Activated naive CD4-positive, alpha-beta T cell treated with anti-CD3 and anti-CD28 coated beads, Interleukin-2, amount 50 U/mL, for 16 hours (primary cell): ENCODE results near the gene VWF.
"Not testable (repeated sequence)": the region's sequence is repeated elsewhere in the genome, so short reads cannot be mapped to it uniquely, and the experiment has no call there.

ENCODE experiments used
- DNase-seq: peaks from one replicate; pipeline ENCODE4 v3.0.0-alpha.2; 2020

The VWF gene

DNA sequence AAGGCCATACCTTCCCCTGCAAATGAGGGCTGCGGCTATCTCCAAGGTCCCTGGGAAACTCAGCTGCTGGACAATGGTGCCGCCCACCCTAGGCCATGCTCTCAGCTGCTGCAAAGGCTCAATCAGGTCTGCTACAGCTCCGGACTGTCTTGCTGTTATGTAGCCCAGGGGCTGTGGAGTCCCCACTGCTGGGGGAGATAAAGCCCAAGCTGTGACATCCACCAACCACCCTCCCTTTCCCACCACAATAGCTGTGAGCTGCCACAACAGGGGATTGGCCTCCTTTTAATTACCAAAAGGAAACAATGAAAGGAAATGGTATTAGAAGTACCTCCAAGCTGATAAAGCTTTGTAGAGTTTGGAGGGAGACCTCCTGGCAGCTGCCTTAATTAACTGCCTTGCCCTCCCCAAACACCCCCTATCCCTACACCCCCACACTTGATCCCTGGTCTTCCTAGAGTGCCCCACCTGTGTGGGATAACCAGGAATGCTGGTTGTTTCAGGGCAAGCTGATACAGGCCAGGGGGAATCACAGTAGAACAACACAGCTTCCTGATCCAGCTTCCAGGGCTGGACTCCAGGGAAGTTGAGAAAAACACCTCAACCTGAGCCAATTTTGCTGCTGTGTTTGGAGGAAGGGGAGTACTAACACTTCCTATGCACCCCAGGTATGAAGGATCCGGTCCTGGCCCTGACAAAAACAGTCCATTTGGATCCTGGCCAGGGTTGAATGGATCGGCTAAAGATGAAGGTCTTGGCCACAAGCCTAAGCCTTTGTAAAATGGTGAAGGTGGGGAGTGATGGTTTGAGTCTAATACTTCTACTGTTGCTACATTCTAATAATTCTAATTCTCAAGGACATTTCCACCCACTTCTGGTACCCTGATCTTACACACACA lies at the start of gene VWF:
TSS of gene VWF (minus strand) at position 260 of the 899 bp plus-strand sequence. CDS start 1,474 bp downstream, outside the sequence.
- no peak for DNase-seq

DNA sequence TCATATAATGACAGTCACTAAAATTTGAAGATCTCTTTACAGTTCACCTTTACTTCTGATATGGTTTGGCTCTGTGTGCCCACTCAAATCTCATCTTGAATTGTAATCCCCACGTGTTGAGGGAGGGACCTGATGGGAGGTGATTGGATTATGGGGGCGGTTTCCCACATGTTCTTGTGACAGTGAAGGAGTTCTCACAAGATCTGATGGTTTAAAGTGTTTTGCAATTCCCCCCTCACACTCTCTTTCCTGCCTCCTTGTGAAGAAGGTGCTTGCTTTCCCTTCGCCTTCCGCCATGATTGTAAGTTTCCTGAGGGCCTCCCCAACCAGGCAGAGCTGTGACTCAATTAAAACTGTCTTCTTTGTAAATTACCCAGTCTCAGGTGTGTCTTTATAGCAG lies 48.4 kb upstream of the VWF start:
- DNase-seq = no peak

GRCh38 chr12:6172086-6172485 lies 47.6 kb upstream of the VWF start:
- no peak for DNase-seq

DNA sequence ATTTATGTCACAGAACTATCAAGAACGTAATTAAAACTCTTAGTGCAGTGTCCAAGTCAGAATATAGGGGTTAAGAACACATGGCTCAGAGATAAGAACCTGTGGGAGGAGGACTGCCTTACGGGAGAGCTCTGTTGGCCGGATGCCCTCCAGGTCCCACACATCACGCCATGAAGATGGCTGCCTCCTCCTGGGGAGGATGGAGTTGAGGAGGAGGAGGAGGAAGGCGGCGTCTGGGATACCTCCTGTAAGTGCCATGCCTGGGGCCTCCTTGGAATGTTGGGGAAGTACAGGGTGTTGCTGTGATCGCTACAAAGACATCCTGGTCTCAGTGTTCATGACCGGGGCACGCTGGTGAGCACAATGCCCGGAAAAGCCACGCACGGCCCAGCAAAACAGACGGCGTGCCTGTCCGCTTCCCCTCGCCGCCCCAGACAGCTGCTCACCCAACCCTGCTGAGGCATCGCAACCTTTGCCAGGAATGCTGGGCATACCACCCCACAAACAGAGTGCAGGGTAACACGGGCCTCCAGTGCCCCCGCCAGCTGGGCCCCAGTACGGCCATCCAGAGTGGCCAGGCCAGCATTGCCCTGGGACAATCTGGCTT lies 47.0 kb upstream of the VWF start:
- DNase-seq = no peak

DNA sequence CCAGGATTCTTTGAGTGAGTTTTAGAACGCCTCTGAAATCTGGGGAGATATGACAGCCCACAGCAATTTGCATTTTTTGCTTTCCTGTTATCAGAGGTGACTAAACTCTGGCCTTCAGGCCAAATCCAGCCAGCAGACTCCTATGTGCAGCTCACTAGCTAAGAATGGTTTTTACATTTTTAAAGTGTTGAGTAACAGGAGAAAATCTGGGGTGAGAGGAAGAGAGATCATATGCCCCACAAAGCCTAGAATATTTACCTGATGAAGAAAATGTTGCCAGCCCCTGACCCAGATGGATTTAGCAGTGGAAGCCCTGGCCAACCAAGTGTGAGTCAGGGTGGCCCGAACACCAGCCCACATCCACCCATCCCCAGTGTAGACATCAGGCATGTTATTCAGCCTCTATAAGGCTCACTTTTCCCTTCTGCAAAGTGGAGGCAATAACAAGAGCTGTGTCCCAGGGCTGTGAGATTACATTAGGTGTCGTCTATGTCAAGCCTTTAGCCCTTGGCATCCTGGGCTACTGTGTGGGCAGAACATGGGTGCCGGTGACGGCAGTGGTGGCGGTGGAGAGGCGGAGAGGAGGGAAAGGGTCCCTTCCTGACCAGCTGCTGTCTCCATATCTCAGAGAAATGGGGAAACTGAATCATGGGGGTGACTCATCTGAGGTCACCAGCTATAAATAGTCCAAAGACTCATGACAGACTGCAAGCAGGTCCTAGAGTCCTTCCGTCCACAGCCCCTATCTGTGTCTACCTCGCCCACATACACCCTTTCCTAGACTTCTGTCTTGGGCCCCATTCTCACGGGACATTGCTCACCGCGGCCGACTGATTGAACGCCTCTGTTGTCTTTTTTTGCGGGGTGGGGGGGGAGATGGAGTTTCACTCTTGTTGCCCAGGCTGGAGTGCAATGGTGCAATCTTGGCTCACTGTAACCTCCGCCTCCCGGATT lies 43.1 kb upstream of the VWF start:
- DNase-seq = peak; percentile 37

- no peak for DNase-seq
Observed at GRCh38 chr12:6166808-6167207, 42.3 kb upstream of the VWF start.

DNA sequence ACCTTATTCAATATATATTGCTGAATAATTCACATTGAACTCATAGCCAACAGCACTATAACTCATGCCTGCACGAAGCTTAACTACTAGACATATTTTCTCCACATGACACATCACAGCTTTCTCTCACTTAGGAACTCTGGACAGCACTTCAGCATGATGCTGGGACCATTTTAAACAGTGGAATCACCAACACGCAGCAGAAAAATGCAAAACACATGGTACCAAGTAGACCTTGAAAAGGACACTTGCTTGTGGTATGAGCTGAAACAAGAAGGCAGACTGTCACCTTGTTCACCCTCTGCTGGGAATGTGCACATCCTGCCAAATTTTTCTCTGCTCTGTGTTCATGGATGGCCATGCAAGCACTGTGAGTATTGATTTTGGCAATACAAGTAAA lies 40.9 kb upstream of the VWF start:
- no peak for DNase-seq

GRCh38 chr12:6163416-6164060 lies 39.1 kb upstream of the VWF start:
- DNase-seq = no peak

DNA sequence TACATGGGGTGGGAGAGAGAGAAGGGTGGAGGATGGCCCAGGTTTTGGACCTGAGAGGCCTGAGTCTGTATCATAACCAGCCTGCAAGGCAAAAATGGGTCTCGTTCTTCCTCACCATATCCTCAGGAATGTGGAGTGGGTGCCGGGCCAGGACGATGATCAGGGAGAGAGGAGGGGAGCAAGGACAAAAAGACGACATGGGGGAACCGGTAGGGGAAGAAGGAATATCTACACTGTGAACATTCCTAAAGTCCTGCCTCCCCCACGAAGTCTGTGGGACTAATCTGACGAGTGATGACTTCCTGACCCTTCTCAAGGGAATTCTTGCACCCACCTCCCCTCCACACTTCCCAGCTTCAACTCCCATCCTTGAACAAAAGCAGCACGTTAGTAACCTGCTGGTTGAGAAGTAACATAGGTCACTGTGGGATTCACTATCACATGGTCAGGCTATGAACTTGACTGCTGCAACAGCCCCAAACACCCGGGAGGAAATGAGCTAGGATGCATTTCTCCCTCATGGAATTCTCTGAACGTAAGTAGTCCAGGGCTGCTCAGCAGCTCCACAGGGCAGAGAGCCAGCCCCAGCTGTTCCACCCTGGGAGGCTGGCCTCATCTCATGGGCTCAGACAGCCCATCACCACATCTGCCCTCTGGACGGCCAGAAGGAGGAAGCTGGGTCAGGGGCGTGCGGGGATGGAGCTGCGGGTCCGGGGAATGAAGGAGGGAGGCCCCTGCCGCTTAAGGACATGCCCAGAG lies 36.8 kb upstream of the VWF start:
- no peak for DNase-seq

DNA sequence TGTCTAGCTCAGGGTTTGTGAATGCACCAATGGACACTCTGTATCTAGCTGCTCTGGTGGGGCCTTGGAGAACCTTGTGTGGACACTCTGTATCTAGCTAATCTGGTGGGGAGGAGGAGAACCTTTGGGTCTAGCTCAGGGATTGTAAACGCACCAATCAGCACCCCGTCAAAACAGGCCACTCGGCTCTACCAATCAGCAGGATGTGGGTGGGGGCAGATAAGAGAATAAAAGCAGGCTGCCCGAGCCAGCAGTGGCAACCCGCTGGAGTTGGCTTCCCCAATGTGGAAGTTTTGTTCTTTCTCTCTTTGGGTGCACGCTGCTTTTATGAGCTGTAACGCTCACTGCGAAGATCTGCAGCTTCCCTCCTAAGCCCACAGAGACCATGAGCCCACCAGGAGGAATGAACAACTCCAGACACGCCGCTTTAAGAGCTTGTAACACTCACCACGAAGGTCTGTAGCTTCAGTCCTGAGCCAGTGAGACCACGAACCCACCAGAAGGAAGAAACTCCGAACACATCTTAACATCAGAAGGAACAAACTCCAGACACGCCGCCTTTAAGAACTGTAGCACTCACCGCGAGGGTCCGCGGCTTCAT lies 35.7 kb upstream of the VWF start:
- DNase-seq = not testable (repeated sequence)

- not testable (repeated sequence) for DNase-seq
Observed at GRCh38 chr12:6159166-6160011, 34.9 kb upstream of the VWF start.

- no peak for DNase-seq
Observed at GRCh38 chr12:6158749-6159148, 34.3 kb upstream of the VWF start.

DNA sequence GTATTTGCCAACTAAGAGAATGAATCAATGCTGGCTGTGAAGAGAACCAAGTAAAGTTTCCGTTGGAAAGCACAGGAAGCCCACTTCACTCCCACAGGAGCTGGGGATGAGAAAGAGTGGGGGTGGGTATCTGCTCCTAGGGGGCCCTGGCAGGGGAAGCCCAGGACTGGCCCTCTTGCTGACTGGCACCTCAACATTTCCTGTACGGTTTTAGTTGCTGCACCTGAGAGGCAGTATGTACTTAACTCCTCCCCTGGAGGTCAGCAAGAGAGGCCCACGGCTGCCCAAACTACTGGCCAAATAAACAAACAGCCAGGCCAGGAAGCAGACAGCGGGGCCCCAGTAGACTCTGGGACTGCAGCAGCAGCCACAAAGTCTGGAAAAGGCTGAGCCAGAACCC lies 33.8 kb upstream of the VWF start:
- no peak for DNase-seq

- no peak for DNase-seq
Observed at GRCh38 chr12:6157482-6157881, 33.0 kb upstream of the VWF start.

DNA sequence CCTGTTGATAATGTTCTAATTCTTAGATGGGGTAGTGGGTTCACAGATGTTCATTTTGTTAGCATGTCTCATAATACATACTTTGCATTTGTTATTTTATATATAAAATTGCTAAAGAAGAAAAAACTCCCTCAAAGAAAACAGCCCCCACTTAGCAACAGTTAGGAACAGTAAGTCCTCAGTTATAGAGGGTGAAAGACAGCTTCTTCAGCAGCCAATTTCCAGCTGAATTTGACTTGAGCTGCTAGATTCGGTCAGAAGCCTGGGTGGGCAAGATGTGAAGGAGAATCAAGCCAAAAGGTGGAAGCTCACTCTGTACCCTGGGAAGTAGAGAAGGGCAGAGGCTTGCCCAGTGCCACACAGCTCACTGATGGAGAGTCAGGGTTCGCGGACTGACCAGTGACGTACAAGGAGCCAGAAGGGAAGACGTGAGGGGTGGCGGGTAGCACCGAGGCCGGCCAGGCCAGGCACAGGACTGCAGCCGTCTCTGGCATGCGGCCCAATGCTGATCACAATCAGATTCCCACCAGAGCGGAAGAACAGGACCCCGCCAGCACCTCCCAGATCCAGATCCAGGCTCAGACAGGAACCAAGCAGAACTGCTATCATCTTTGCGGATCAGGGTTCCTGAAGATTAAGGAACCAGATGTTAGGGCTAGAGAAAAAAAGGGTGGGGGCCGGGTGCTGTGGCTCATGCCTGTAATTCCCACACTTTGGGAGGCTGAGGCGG lies 30.4 kb upstream of the VWF start:
- DNase-seq = no peak

DNA sequence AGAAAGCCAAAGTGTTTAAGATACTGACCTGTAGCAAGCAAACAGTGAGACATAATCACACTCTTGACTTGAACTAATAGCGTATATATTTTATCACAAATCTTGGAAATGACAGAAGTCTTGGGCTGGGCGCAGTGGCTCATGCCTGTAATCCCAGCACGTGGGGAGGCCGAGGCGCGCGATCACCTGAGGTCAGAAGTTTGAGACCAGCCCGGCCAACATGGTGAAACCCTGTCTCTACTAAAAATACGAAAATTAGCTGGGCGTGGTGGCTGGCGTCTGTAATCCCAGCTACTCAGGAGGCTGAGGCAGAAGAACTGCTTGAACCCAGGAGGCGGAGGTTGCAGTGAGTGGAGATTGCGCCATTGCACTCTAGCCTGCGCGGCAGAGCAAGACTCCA lies 24.3 kb upstream of the VWF start:
- DNase-seq = not testable (repeated sequence)

DNA sequence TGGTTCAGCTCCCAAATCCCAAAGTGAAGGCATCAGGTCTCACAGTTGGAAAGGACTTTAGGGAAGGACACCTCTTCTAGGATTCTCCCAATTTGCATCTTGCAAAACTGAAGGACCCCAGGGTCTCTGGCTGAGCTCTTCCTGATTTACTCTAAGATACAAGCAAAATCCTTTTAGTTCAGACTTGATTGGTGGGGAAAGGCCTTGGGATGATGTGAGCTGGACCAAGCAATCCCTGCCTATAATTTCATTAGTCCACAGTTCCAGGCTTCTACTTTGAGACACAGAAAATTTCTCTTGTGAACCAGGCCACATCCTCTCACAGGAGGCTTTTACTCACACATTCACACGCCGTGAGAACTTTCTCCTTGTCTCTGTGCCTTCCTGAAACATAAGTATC lies 23.6 kb upstream of the VWF start:
- DNase-seq = no peak

DNA sequence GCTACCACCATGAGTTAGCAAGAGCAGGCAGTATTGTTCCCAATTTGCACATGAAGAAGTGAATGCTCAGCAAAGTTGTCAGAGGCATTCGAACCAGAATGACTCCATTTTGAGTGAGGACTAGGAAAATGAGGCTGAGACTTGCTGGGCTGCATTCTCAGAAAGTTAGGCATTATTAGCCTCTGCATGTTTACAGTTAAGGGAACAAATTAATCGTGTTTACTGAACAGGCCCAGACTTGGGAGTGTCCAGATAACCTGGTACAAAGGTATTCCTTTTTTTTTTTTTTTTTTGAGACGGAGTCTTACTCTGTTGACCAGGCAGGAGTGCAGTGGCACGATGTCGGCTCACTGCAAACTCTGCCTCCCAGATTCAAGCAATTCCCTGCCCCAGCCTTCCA lies 22.5 kb upstream of the VWF start:
- no peak for DNase-seq

- DNase-seq = no peak
Observed at GRCh38 chr12:6146509-6146908, 22.0 kb upstream of the VWF start.

GRCh38 chr12:6145564-6145963 lies 21.1 kb upstream of the VWF start:
- no peak for DNase-seq
